A549 (cell line): Measurements from ENCODE around the gene SRGAP3.

Experiments used
- HOXB13 ChIP-seq: fragments of 250-450 bp; sonication (Bioruptor Pico); IDR thresholded peaks from 2 replicates; pipeline ENCODE4 v1.5.0; 2020; ENCODE audit warnings: low read depth, mild to moderate bottlenecking, moderate library complexity
- SMC3 ChIP-seq: fragments of >200 bp; sonication (Bioruptor Twin); formaldehyde crosslinking; IDR thresholded peaks from 3 replicates; pipeline ENCODE4 v1.6.1; 2018; ENCODE audit warnings: inconsistent platforms

GRCh38 chr3:9091486-9092235, 157.8 kb downstream of the SRGAP3 start:
- no peak for TF ChIP-seq HOXB13 (CRISPR knock-in tag)
- no peak for TF ChIP-seq SMC3
